ENCODE results near the gene ABCC1.
"Not testable (repeated sequence)": the region's sequence is repeated elsewhere in the genome, so short reads cannot be mapped to it uniquely, and the experiment has no call there.

ABCC1 gene

GRCh38 chr16:15949210-15950160, at the start of gene ABCC1:
Gene ABCC1 (plus strand): TSS chr16:15949616. CDS start chr16:15949752, 136 bp downstream.
- peak; percentile 13 for DNase-seq

- no peak for DNase-seq
Observed at GRCh38 chr16:15900357-15900756, 49.1 kb upstream of the ABCC1 start.

GRCh38 chr16:15900901-15901500, 48.4 kb upstream of the ABCC1 start:
- DNase-seq = no peak

- DNase-seq = no peak
Observed at GRCh38 chr16:15903960-15904359, 45.5 kb upstream of the ABCC1 start.

GRCh38 chr16:15906439-15906838, 43.0 kb upstream of the ABCC1 start:
- no peak for DNase-seq

GRCh38 chr16:15907863-15908478, 41.4 kb upstream of the ABCC1 start:
- DNase-seq = peak; percentile 86

GRCh38 chr16:15911198-15911597, 38.2 kb upstream of the ABCC1 start:
- no peak for DNase-seq

- no peak for DNase-seq
Observed at GRCh38 chr16:15913046-15913698, 36.2 kb upstream of the ABCC1 start.

GRCh38 chr16:15915555-15916081, 33.8 kb upstream of the ABCC1 start:
- no peak for DNase-seq

- no peak for DNase-seq
Observed at GRCh38 chr16:15916323-15916722, 33.1 kb upstream of the ABCC1 start.

GRCh38 chr16:15918314-15918713, 31.1 kb upstream of the ABCC1 start:
- not testable (repeated sequence) for DNase-seq

GRCh38 chr16:15919331-15919730, 30.1 kb upstream of the ABCC1 start:
- DNase-seq = no peak

- no peak for DNase-seq
Observed at GRCh38 chr16:15924996-15925395, 24.4 kb upstream of the ABCC1 start.

- no peak for DNase-seq
Observed at GRCh38 chr16:15925631-15926030, 23.8 kb upstream of the ABCC1 start.

- DNase-seq = no peak
Observed at GRCh38 chr16:15928261-15929104, 20.9 kb upstream of the ABCC1 start.

- DNase-seq = no peak
Observed at GRCh38 chr16:15932939-15933338, 16.5 kb upstream of the ABCC1 start.

GRCh38 chr16:15933781-15934180, 15.6 kb upstream of the ABCC1 start:
- DNase-seq = no peak

GRCh38 chr16:15934991-15935390, 14.4 kb upstream of the ABCC1 start:
- no peak for DNase-seq

- DNase-seq = not testable (repeated sequence)
Observed at GRCh38 chr16:15936809-15937208, 12.6 kb upstream of the ABCC1 start.

GRCh38 chr16:15942931-15943690, 6.3 kb upstream of the ABCC1 start:
- DNase-seq = no peak

All from NCI-H1436 (cell line).